ENCODE measurements around the gene TM7SF3. TPM values are rescaled to one million over a fixed set of nuclear protein-coding genes. Genes with fewer than 3 reads are reported as not detected.
A peak's percentile ranks its signal among the peaks of the same experiment; 100 is the strongest.

The TM7SF3 gene
- total RNA-seq, 2 experiments from 2014 or later, result 8.3 to 9.5 TPM

- H3K4me1 Mint-ChIP-seq (ENCODE audit: low read depth), result peaks cover 43% of the 10 kb centered on the region
- Histone ChIP-seq H3K27me3 (ENCODE audit: control insufficient read depth in 1 of 2, insufficient read depth in 2 of 2, low read length in 2 of 2) (no peaks in the 10 kb centered on the region), H3K27ac (ENCODE audit: low read depth in 1 of 2, low read length in 2 of 2) (no peak overlapping the region), H3K36me3 (ENCODE audit: insufficient read depth, low read length) (peaks cover 41% of the 10 kb centered on the region), H3K9me3 (ENCODE audit: control insufficient read depth in 1 of 2, insufficient read depth in 1 of 2, low read length in 2 of 2) (no peaks in the 10 kb centered on the region), H3K4me1 (ENCODE audit: insufficient read depth, low read length) (peaks cover 19% of the 10 kb centered on the region), H3K4me3 (ENCODE audit: low read length) (no peak overlapping the region)
- H3K36me3 Mint-ChIP-seq (ENCODE audit: low read depth), result peaks cover 74% of the 10 kb centered on the region
- DNase-seq (no peak), ATAC-seq (ENCODE audit: poor library complexity) (no peak)
- intact Hi-C loops (cut with DNase I, micrococcal nuclease), result loop anchor here in 1 of 2 experiments (10.0 kb wide), 2 partner anchors 921 to 1169 kb away; partner anchors contain the start of gene CCDC91
- H3K27ac Mint-ChIP-seq, result no peak overlapping the region
- no peaks in the 10 kb centered on the region for H3K27me3 Mint-ChIP-seq
- no peaks in the 10 kb centered on the region for H3K9me3 Mint-ChIP-seq
- CTCF ChIA-PET, result interaction anchor here (1.3 to 2.8 kb wide), 2 partner anchors 10 to 12 kb away, joined by 3 to 9 read pairs; partner anchors contain the start of gene TM7SF3
- no peak for TF ChIP-seq CTCF (IDR thresholded peaks at IDR 0.05)
- POLR2A ChIA-PET, result interaction anchor here (1.4 kb wide), 1 partner anchor 12 kb away, joined by 4 read pairs; the partner anchor contains the start of gene TM7SF3
- H3K4me3 Mint-ChIP-seq, result no peak overlapping the region
These were observed 12.1 kb upstream of the TM7SF3 start for GRCh38 chr12:27026257-27026656.

GRCh38 chr12:27025116-27025515 is 10.9 kb upstream of the TM7SF3 start:
- ATAC-seq (ENCODE audit: poor library complexity) (no peak), DNase-seq (no peak)
- no peak for TF ChIP-seq CTCF (IDR thresholded peaks at IDR 0.05)
- Mint-ChIP-seq H3K27ac (peak overlapping the region; percentile 23), H3K27me3 (no peaks in the 10 kb centered on the region), H3K9me3 (no peaks in the 10 kb centered on the region), H3K4me3 (peak overlapping the region; percentile 91), H3K4me1 (ENCODE audit: low read depth) (peaks cover 43% of the 10 kb centered on the region), H3K36me3 (ENCODE audit: low read depth) (peaks cover 62% of the 10 kb centered on the region)
- H3K27ac ChIP-seq (ENCODE audit: low read depth in 1 of 2, low read length in 2 of 2), result no peak overlapping the region
- POLR2A ChIA-PET, result no interaction called here
- no peaks in the 10 kb centered on the region for H3K9me3 ChIP-seq (ENCODE audit: control insufficient read depth in 1 of 2, insufficient read depth in 1 of 2, low read length in 2 of 2)
- H3K4me1 ChIP-seq (ENCODE audit: insufficient read depth, low read length), result peaks cover 19% of the 10 kb centered on the region
- no peaks in the 10 kb centered on the region for H3K27me3 ChIP-seq (ENCODE audit: control insufficient read depth in 1 of 2, insufficient read depth in 2 of 2, low read length in 2 of 2)
- H3K4me3 ChIP-seq (ENCODE audit: low read length), result no peak overlapping the region
- peaks cover 31% of the 10 kb centered on the region for H3K36me3 ChIP-seq (ENCODE audit: insufficient read depth, low read length)
- intact Hi-C loops (cut with DNase I, micrococcal nuclease), result loop anchor here in 1 of 2 experiments (10.0 kb wide), 2 partner anchors 920 to 1170 kb away; partner anchors contain the start of gene CCDC91
- CTCF ChIA-PET, result no interaction called here

- DNase-seq, result no peak
- Mint-ChIP-seq H3K4me3 (peak overlapping the region; percentile 91), H3K9me3 (no peaks in the 10 kb centered on the region), H3K27me3 (no peaks in the 10 kb centered on the region), H3K27ac (peak overlapping the region; percentile 92), H3K36me3 (ENCODE audit: low read depth) (peaks cover 54% of the 10 kb centered on the region), H3K4me1 (ENCODE audit: low read depth) (peaks cover 43% of the 10 kb centered on the region)
- no peak overlapping the region for H3K27ac ChIP-seq (ENCODE audit: low read depth in 1 of 2, low read length in 2 of 2)
- ATAC-seq (ENCODE audit: poor library complexity), result no peak
- peaks cover 19% of the 10 kb centered on the region for H3K4me1 ChIP-seq (ENCODE audit: insufficient read depth, low read length)
- ChIA-PET CTCF (interaction anchor here (1.4 kb wide), 1 partner anchor 8 kb away, joined by 5 read pairs; no protein-coding TSS in a partner anchor), POLR2A (interaction anchor here (1.1 to 2.3 kb wide), 3 partner anchors 9 to 220 kb away, joined by 3 to 16 read pairs (median 4); partner anchors contain the start of gene STK38L)
- intact Hi-C loops (cut with DNase I, micrococcal nuclease), result loop anchor here in 1 of 2 experiments (5.0 to 10.0 kb wide), 5 partner anchors 118 to 1972 kb away; partner anchors contain the start of gene CCDC91
- no peaks in the 10 kb centered on the region for H3K27me3 ChIP-seq (ENCODE audit: control insufficient read depth in 1 of 2, insufficient read depth in 2 of 2, low read length in 2 of 2)
- H3K36me3 ChIP-seq (ENCODE audit: insufficient read depth, low read length), result peaks cover 23% of the 10 kb centered on the region
- TF ChIP-seq CTCF (IDR thresholded peaks at IDR 0.05), result no peak
- H3K9me3 ChIP-seq (ENCODE audit: control insufficient read depth in 1 of 2, insufficient read depth in 1 of 2, low read length in 2 of 2), result no peaks in the 10 kb centered on the region
- no peak overlapping the region for H3K4me3 ChIP-seq (ENCODE audit: low read length)
These were observed 10.1 kb upstream of the TM7SF3 start for GRCh38 chr12:27024291-27024690.

Measured in CD4-positive, alpha-beta T cell (primary cell).